Hepatocyte (in vitro differentiated cells): ENCODE results near the gene GLDC. TPM values are rescaled to one million over a fixed set of nuclear protein-coding genes. Genes with fewer than 3 reads are reported as not detected.
A peak's percentile ranks its signal among the peaks of the same experiment; 100 is the strongest.

ENCODE experiments used
- DNase-seq: peaks from one replicate; pipeline ENCODE4 v3.0.0-alpha.2; 2016; ENCODE audit warnings: low spot score
- H2AFZ ChIP-seq: fragments of 200-600 bp; sonication (generic); 2 replicates; pipeline ENCODE4 v1.6.0; 2016; ENCODE audit warnings: antibody characterized with exemption, mild to moderate bottlenecking
- H3K27ac ChIP-seq: fragments of 200-600 bp; sonication (generic); 2 replicates; pipeline ENCODE4 v1.5.1; 2016; ENCODE audit warnings: mild to moderate bottlenecking
- H3K27me3 ChIP-seq: fragments of 200-600 bp; sonication (generic); 2 replicates; pipeline ENCODE4 v1.6.1; 2016
- H3K36me3 ChIP-seq: fragments of 200-600 bp; sonication (generic); replicated peaks from 2 replicates; pipeline ENCODE4 v1.5.1; 2016; ENCODE audit warnings: low read depth; ENCODE audit not compliant: insufficient read depth
- H3K4me1 ChIP-seq: fragments of 200-600 bp; sonication (generic); 2 replicates; pipeline ENCODE4 v1.5.1; 2016; ENCODE audit warnings: mild to moderate bottlenecking, moderate library complexity; ENCODE audit not compliant: insufficient read depth
- H3K4me2 ChIP-seq: fragments of 200-600 bp; sonication (generic); 2 replicates; pipeline ENCODE4 v1.6.0; 2016
- H3K4me3 ChIP-seq: fragments of 200-600 bp; sonication (generic); 2 replicates; pipeline ENCODE4 v1.5.1; 2016; ENCODE audit warnings: mild to moderate bottlenecking
- H3K79me2 ChIP-seq: fragments of 200-600 bp; sonication (generic); 2 replicates; pipeline ENCODE4 v1.6.0; 2017; ENCODE audit warnings: mild to moderate bottlenecking
- H3K9me2 ChIP-seq: fragments of 200-600 bp; sonication (generic); replicated peaks from 2 replicates; pipeline ENCODE4 v1.6.0; 2017; ENCODE audit warnings: mild to moderate bottlenecking; ENCODE audit not compliant: insufficient read depth
- H3K9me3 ChIP-seq: fragments of 200-600 bp; sonication (generic); 2 replicates; pipeline ENCODE4 v1.5.1; 2016; ENCODE audit warnings: low read depth, mild to moderate bottlenecking
- H4K20me1 ChIP-seq: fragments of 200-600 bp; sonication (generic); 2 replicates; pipeline ENCODE4 v1.6.0; 2016; ENCODE audit warnings: mild to moderate bottlenecking; ENCODE audit not compliant: insufficient read depth, poor library complexity, severe bottlenecking
- CTCF ChIP-seq: fragments of 200-600 bp; sonication (generic); IDR thresholded peaks from 2 replicates; pipeline ENCODE4 v1.5.1; 2016; ENCODE audit warnings: antibody characterized with exemption, mild to moderate bottlenecking; ENCODE audit not compliant: poor library complexity
- EZH2 ChIP-seq: fragments of 200-600 bp; sonication (generic); IDR thresholded peaks from 2 replicates; pipeline ENCODE4 v1.6.1; 2016; ENCODE audit warnings: antibody characterized with exemption, mild to moderate bottlenecking, borderline replicate concordance
- EZH2phosphoT487 ChIP-seq: fragments of 200-600 bp; sonication (generic); IDR thresholded peaks from one replicate; pipeline ENCODE4 v1.6.1; 2018; ENCODE audit warnings: antibody characterized with exemption, mild to moderate bottlenecking, low read depth, moderate library complexity; ENCODE audit not compliant: unreplicated experiment, severe bottlenecking
- WGBS: methylation state at CpG from one replicate; pipeline ENCODE4 v1.1.6; 2016; ENCODE audit warnings: low lambda C conversion rate; ENCODE audit errors: missing lambda C conversion rate; 5-methylcytosine and 5-hydroxymethylcytosine counted together
- polyA plus RNA-seq: library from polyadenylated mRNA; unstranded; fragments of >200 nt; fragmentation: Nextera tagmentation; extraction: Ambion mirVana; gene quantifications from 2 replicates; pipeline ENCODE4 v1.2.1, GENCODE V29; 2016
- total RNA-seq: library from RNA; depleted of rRNA; stranded (reverse); fragments of >200 nt; gene quantifications from 2 replicates; pipeline ENCODE4 v1.2.3, GENCODE V29; 2014

GLDC gene
- total and polyA plus RNA-seq, 2 experiments from 2014 or later = 15.6 to 18.4 TPM

GRCh38 chr9:6667633-6668280 is 22.2 kb upstream of the GLDC start:
- Histone ChIP-seq H3K27me3 (no peaks in the 10 kb centered on the region), H3K4me1 (peaks cover 7% of the 10 kb centered on the region), H2AFZ (no peak overlapping the region), H3K4me2 (no peak overlapping the region), H3K79me2 (no peaks in the 10 kb centered on the region), H3K27ac (no peak overlapping the region), H3K36me3 (no peaks in the 10 kb centered on the region), H4K20me1 (no peaks in the 10 kb centered on the region), H3K9me3 (no peaks in the 10 kb centered on the region), H3K9me2 (no peaks in the 10 kb centered on the region), H3K4me3 (no peak overlapping the region)
- peak; percentile 56 for DNase-seq
- TF ChIP-seq EZH2 (no peak), CTCF (peak; percentile 67)
- WGBS = 71% methylated on average over 5 of the region's 5 CpGs

GRCh38 chr9:6667080-6667479 is 21.6 kb upstream of the GLDC start:
- Histone ChIP-seq H3K36me3 (no peaks in the 10 kb centered on the region), H3K27me3 (no peaks in the 10 kb centered on the region), H3K4me3 (no peak overlapping the region), H3K4me2 (no peak overlapping the region), H3K4me1 (peaks cover 7% of the 10 kb centered on the region), H3K9me2 (no peaks in the 10 kb centered on the region), H3K27ac (no peak overlapping the region), H3K79me2 (no peaks in the 10 kb centered on the region), H3K9me3 (no peaks in the 10 kb centered on the region), H4K20me1 (no peaks in the 10 kb centered on the region), H2AFZ (no peak overlapping the region)
- DNase-seq = no peak
- 96% methylated on average over 6 of the region's 6 CpGs for WGBS
- TF ChIP-seq CTCF (no peak), EZH2 (no peak), EZH2phosphoT487 (no peak)

- Histone ChIP-seq H4K20me1 (no peaks in the 10 kb centered on the region), H3K27me3 (no peaks in the 10 kb centered on the region), H3K9me3 (no peaks in the 10 kb centered on the region), H3K27ac (peak overlapping the region; percentile 41), H3K4me3 (no peak overlapping the region), H3K79me2 (no peaks in the 10 kb centered on the region), H3K9me2 (no peaks in the 10 kb centered on the region), H2AFZ (no peak overlapping the region), H3K36me3 (no peaks in the 10 kb centered on the region), H3K4me2 (no peak overlapping the region), H3K4me1 (peaks cover 7% of the 10 kb centered on the region)
- DNase-seq = no peak
- TF ChIP-seq CTCF = no peak
- 62% methylated on average over 1 of the region's 1 CpG for WGBS
These were observed 20.1 kb upstream of the GLDC start for GRCh38 chr9:6665628-6666027.
